ENCODE results near the gene LETM1. TPM values are rescaled to one million over a fixed set of nuclear protein-coding genes. Genes with fewer than 3 reads are reported as not detected.

Gene LETM1
- total and polyA plus RNA-seq, 2 donors (not counting 1 experiment from before 2014, with no cell fraction given): 15.8 to 70.4 TPM

- no peaks in the 10 kb centered on the region for H3K36me3 ChIP-seq (ENCODE audit: control insufficient read depth, insufficient read depth, low read length)
- no peak overlapping the region for H3K4me2 ChIP-seq (ENCODE audit: extremely low read depth, insufficient read depth, low read length)
- H3K79me2 ChIP-seq (ENCODE audit: control insufficient read depth, insufficient read depth, low read length): no peaks in the 10 kb centered on the region
- H3K9me3 ChIP-seq (ENCODE audit: control insufficient read depth, insufficient read depth, low read depth, low read length): no peaks in the 10 kb centered on the region
- H2AFZ ChIP-seq (ENCODE audit: low read length): no peak overlapping the region
- no peak overlapping the region for H3K4me3 ChIP-seq (replicated peaks in 1 of 4; ENCODE audit: control extremely low read depth in 1 of 4, insufficient read depth in 1 of 4, low read depth in 3 of 4, low read length in 4 of 4)
- no peaks in the 10 kb centered on the region for H4K20me1 ChIP-seq (ENCODE audit: control insufficient read depth, extremely low read depth, insufficient read depth, low read length)
- no peaks in the 10 kb centered on the region for H3K27me3 ChIP-seq (ENCODE audit: control insufficient read depth, insufficient read depth, low read length)
- DNase-seq (ENCODE audit: low read depth in 2 of 2): no peak
- no peaks in the 10 kb centered on the region for H3K4me1 ChIP-seq (ENCODE audit: control insufficient read depth, extremely low read depth, insufficient read depth, low read length)
- H3K9ac ChIP-seq (ENCODE audit: insufficient read depth, low read length): no peak overlapping the region
- TF ChIP-seq CTCF (conservative IDR thresholded peaks at IDR 0.05 in 1 of 2, IDR thresholded peaks at IDR 0.05 in 1 of 2; ENCODE audit: low read depth in 1 of 2, low read length in 2 of 2) (no peak), EZH2 (IDR thresholded peaks at IDR 0.05; ENCODE audit: low read length, missing control alignments) (no peak)
- no peak overlapping the region for H3K27ac ChIP-seq (ENCODE audit: insufficient read depth, low read length)
Observed at GRCh38 chr4:1805493-1806222, 50.3 kb downstream of the LETM1 start.

DNA sequence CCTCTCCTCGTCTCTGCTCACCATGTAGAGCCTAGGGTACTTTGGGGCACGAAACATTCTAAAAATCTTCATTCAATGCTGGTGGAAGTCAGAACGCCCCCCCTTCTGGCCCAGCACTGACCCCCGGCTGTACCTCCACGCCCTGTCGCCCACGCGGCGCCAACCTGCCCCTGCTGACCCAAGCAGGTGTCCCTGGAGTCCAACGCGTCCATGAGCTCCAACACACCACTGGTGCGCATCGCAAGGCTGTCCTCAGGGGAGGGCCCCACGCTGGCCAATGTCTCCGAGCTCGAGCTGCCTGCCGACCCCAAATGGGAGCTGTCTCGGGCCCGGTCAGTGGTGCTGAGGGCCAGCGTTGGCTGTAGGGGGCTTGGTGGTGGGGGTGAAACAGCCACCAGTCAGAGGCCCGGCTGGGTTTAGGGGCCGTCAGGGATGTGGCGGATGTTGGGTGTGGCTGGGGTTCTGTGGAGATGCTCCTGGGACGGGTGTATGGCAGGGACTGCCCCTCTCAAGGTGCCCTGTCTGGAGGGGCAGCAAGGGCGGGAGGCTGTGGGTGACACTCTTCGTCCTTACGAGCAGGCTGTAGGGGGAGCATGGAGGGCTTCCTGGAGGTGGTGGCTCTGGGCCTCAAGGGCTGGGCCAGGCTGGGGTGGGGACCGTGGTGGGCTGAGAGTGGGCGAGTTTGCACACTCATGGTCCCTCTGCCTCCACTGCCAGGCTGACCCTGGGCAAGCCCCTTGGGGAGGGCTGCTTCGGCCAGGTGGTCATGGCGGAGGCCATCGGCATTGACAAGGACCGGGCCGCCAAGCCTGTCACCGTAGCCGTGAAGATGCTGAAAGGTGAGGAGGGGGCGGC, 51.1 kb downstream of the LETM1 start:
- no peaks in the 10 kb centered on the region for H3K9me3 ChIP-seq (ENCODE audit: control insufficient read depth, insufficient read depth, low read depth, low read length)
- H3K9ac ChIP-seq (ENCODE audit: insufficient read depth, low read length): no peak overlapping the region
- no peak for TF ChIP-seq EZH2 (IDR thresholded peaks at IDR 0.05; ENCODE audit: low read length, missing control alignments)
- H3K4me3 ChIP-seq (replicated peaks in 1 of 4; ENCODE audit: control extremely low read depth in 1 of 4, insufficient read depth in 1 of 4, low read depth in 3 of 4, low read length in 4 of 4): no peak overlapping the region
- no peaks in the 10 kb centered on the region for H4K20me1 ChIP-seq (ENCODE audit: control insufficient read depth, extremely low read depth, insufficient read depth, low read length)
- no peaks in the 10 kb centered on the region for H3K27me3 ChIP-seq (ENCODE audit: control insufficient read depth, insufficient read depth, low read length)
- no peak for DNase-seq (ENCODE audit: low read depth in 2 of 2)
- no peaks in the 10 kb centered on the region for H3K4me1 ChIP-seq (ENCODE audit: control insufficient read depth, extremely low read depth, insufficient read depth, low read length)
- H3K79me2 ChIP-seq (ENCODE audit: control insufficient read depth, insufficient read depth, low read length): no peaks in the 10 kb centered on the region
- H3K27ac ChIP-seq (ENCODE audit: insufficient read depth, low read length): no peak overlapping the region
- no peaks in the 10 kb centered on the region for H3K36me3 ChIP-seq (ENCODE audit: control insufficient read depth, insufficient read depth, low read length)
- H3K4me2 ChIP-seq (ENCODE audit: extremely low read depth, insufficient read depth, low read length): no peak overlapping the region
- H2AFZ ChIP-seq (ENCODE audit: low read length): no peak overlapping the region

- no peak overlapping the region for H2AFZ ChIP-seq (ENCODE audit: low read length)
- H3K4me2 ChIP-seq (ENCODE audit: extremely low read depth, insufficient read depth, low read length): no peak overlapping the region
- no peak for TF ChIP-seq EZH2 (IDR thresholded peaks at IDR 0.05; ENCODE audit: low read length, missing control alignments)
- no peak for TF ChIP-seq CTCF (conservative IDR thresholded peaks at IDR 0.05 in 1 of 2, IDR thresholded peaks at IDR 0.05 in 1 of 2; ENCODE audit: low read depth in 1 of 2, low read length in 2 of 2)
- H3K9me3 ChIP-seq (ENCODE audit: control insufficient read depth, insufficient read depth, low read depth, low read length): no peaks in the 10 kb centered on the region
- no peak overlapping the region for H3K4me3 ChIP-seq (replicated peaks in 1 of 4; ENCODE audit: control extremely low read depth in 1 of 4, insufficient read depth in 1 of 4, low read depth in 3 of 4, low read length in 4 of 4)
- DNase-seq (ENCODE audit: low read depth in 2 of 2): no peak
- no peaks in the 10 kb centered on the region for H3K36me3 ChIP-seq (ENCODE audit: control insufficient read depth, insufficient read depth, low read length)
- H3K27me3 ChIP-seq (ENCODE audit: control insufficient read depth, insufficient read depth, low read length): no peaks in the 10 kb centered on the region
- H3K27ac ChIP-seq (ENCODE audit: insufficient read depth, low read length): no peak overlapping the region
- H3K4me1 ChIP-seq (ENCODE audit: control insufficient read depth, extremely low read depth, insufficient read depth, low read length): no peaks in the 10 kb centered on the region
- no peak overlapping the region for H3K9ac ChIP-seq (ENCODE audit: insufficient read depth, low read length)
- H3K79me2 ChIP-seq (ENCODE audit: control insufficient read depth, insufficient read depth, low read length): no peaks in the 10 kb centered on the region
- H4K20me1 ChIP-seq (ENCODE audit: control insufficient read depth, extremely low read depth, insufficient read depth, low read length): no peaks in the 10 kb centered on the region
Observed at GRCh38 chr4:1803523-1804423, 52.2 kb downstream of the LETM1 start.

All from fibroblast of lung (primary cell).